Adipocyte (in vitro differentiated cells): ENCODE results near the gene ATG4A.

Experiments used
- DNase-seq: peaks from one replicate; pipeline ENCODE4 v3.0.0-alpha.2; 2015; ENCODE audit warnings: low read depth
- H3K27me3 ChIP-seq: replicated peaks from 2 replicates; pipeline ENCODE4 v1.7.0; 2013; ENCODE audit warnings: mild to moderate bottlenecking, low read length, moderate library complexity; ENCODE audit not compliant: control insufficient read depth, insufficient read depth
- H3K36me3 ChIP-seq: 2 replicates; pipeline ENCODE4 v1.7.0; 2013; ENCODE audit warnings: low read length, mild to moderate bottlenecking, moderate library complexity; ENCODE audit not compliant: control insufficient read depth, insufficient read depth, severe bottlenecking
- H3K4me1 ChIP-seq: 2 replicates; pipeline ENCODE4 v1.7.0; 2013; ENCODE audit warnings: mild to moderate bottlenecking, low read length, moderate library complexity; ENCODE audit not compliant: control insufficient read depth, insufficient read depth
- H3K4me3 ChIP-seq: 2 replicates; pipeline ENCODE4 v1.7.0; 2013; ENCODE audit warnings: mild to moderate bottlenecking, low read length, moderate library complexity
- H3K9ac ChIP-seq: 2 replicates; pipeline ENCODE4 v1.7.0; 2013; ENCODE audit warnings: mild to moderate bottlenecking, low read length, moderate library complexity
- H3K9me3 ChIP-seq: 2 replicates; pipeline ENCODE4 v1.7.0; 2013; ENCODE audit warnings: mild to moderate bottlenecking, low read length, moderate library complexity; ENCODE audit not compliant: control insufficient read depth

Gene ATG4A

GRCh38 chrX:108169768-108170167, 78.2 kb downstream of the ATG4A start:
- Histone ChIP-seq H3K4me1 (peaks cover 35% of the 10 kb centered on the region), H3K27me3 (peaks cover 23% of the 10 kb centered on the region), H3K9me3 (peaks cover 8% of the 10 kb centered on the region), H3K4me3 (no peak overlapping the region), H3K36me3 (no peaks in the 10 kb centered on the region), H3K9ac (no peak overlapping the region)
- DNase-seq: no peak

GRCh38 chrX:108171671-108172070, 80.1 kb downstream of the ATG4A start:
- Histone ChIP-seq H3K9ac (no peak overlapping the region), H3K4me1 (peaks cover 19% of the 10 kb centered on the region), H3K36me3 (no peaks in the 10 kb centered on the region), H3K27me3 (peaks cover 30% of the 10 kb centered on the region), H3K4me3 (no peak overlapping the region), H3K9me3 (peaks cover 8% of the 10 kb centered on the region)
- DNase-seq: no peak

GRCh38 chrX:108173874-108174273, 82.3 kb downstream of the ATG4A start:
- Histone ChIP-seq H3K4me3 (no peak overlapping the region), H3K36me3 (no peaks in the 10 kb centered on the region), H3K27me3 (peaks cover 34% of the 10 kb centered on the region), H3K9me3 (peaks cover 8% of the 10 kb centered on the region), H3K4me1 (peaks cover 8% of the 10 kb centered on the region), H3K9ac (no peak overlapping the region)
- no peak for DNase-seq

GRCh38 chrX:108177351-108178142, 86.0 kb downstream of the ATG4A start:
- H3K27me3 ChIP-seq: peaks cover 62% of the 10 kb centered on the region
- H3K4me1 ChIP-seq: no peaks in the 10 kb centered on the region
- no peak overlapping the region for H3K4me3 ChIP-seq
- no peaks in the 10 kb centered on the region for H3K36me3 ChIP-seq
- DNase-seq: no peak
- no peaks in the 10 kb centered on the region for H3K9me3 ChIP-seq
- no peak overlapping the region for H3K9ac ChIP-seq

GRCh38 chrX:108178143-108178498, 86.5 kb downstream of the ATG4A start:
- Histone ChIP-seq H3K9me3 (no peaks in the 10 kb centered on the region), H3K9ac (no peak overlapping the region), H3K27me3 (peaks cover 62% of the 10 kb centered on the region), H3K36me3 (no peaks in the 10 kb centered on the region), H3K4me3 (no peak overlapping the region), H3K4me1 (no peaks in the 10 kb centered on the region)
- DNase-seq: no peak

GRCh38 chrX:108186811-108187210, 95.2 kb downstream of the ATG4A start:
- Histone ChIP-seq H3K9ac (no peak overlapping the region), H3K4me1 (peaks cover 4% of the 10 kb centered on the region), H3K9me3 (peaks cover 9% of the 10 kb centered on the region), H3K4me3 (no peak overlapping the region), H3K27me3 (peaks cover 53% of the 10 kb centered on the region), H3K36me3 (no peaks in the 10 kb centered on the region)
- peak; percentile 22 for DNase-seq

- no peaks in the 10 kb centered on the region for H3K9me3 ChIP-seq
- H3K4me3 ChIP-seq: peak overlapping the region; percentile 45
- H3K36me3 ChIP-seq: no peaks in the 10 kb centered on the region
- peaks cover 18% of the 10 kb centered on the region for H3K27me3 ChIP-seq
- peak overlapping the region; percentile 77 for H3K9ac ChIP-seq
- peaks cover 20% of the 10 kb centered on the region for H3K4me1 ChIP-seq
- DNase-seq: peak; percentile 57
Measured at GRCh38 chrX:108198420-108198819, 106.8 kb downstream of the ATG4A start.

- Histone ChIP-seq H3K27me3 (peaks cover 22% of the 10 kb centered on the region), H3K9ac (peak overlapping the region; percentile 77), H3K9me3 (no peaks in the 10 kb centered on the region), H3K4me3 (peak overlapping the region; percentile 45), H3K36me3 (no peaks in the 10 kb centered on the region), H3K4me1 (peaks cover 20% of the 10 kb centered on the region)
- DNase-seq: no peak
Measured at GRCh38 chrX:108199041-108199440, 107.5 kb downstream of the ATG4A start.

- peak; percentile 69 for DNase-seq
Measured at GRCh38 chrX:108199691-108200090, 108.1 kb downstream of the ATG4A start.

GRCh38 chrX:108203540-108203939, 112.0 kb downstream of the ATG4A start:
- H3K4me3 ChIP-seq: no peak overlapping the region
- peaks cover 10% of the 10 kb centered on the region for H3K4me1 ChIP-seq
- H3K9ac ChIP-seq: no peak overlapping the region
- no peaks in the 10 kb centered on the region for H3K9me3 ChIP-seq
- no peak for DNase-seq
- no peaks in the 10 kb centered on the region for H3K36me3 ChIP-seq
- peaks cover 24% of the 10 kb centered on the region for H3K27me3 ChIP-seq

More at GRCh38 chrX:108199691-108200090, 108.1 kb downstream of the ATG4A start:
- Histone ChIP-seq H3K4me1 (peaks cover 20% of the 10 kb centered on the region), H3K36me3 (no peaks in the 10 kb centered on the region), H3K9ac (peak overlapping the region; percentile 77), H3K4me3 (peak overlapping the region; percentile 45), H3K9me3 (no peaks in the 10 kb centered on the region), H3K27me3 (peaks cover 26% of the 10 kb centered on the region)
